Neural progenitor cell (in vitro differentiated cells): ENCODE results near the gene CAPNS1.

Source experiments
- EZH2 ChIP-seq: fragments of 200-600 bp; sonication (generic); IDR thresholded peaks from 2 replicates; pipeline ENCODE4 v1.6.1; 2017; ENCODE audit warnings: antibody characterized with exemption, mild to moderate bottlenecking, moderate library complexity
- TF ChIP-seq, protein P1 (sequence below): fragments of 200-600 bp; sonication (generic); IDR thresholded peaks from 2 replicates; pipeline ENCODE4 v1.5.1; 2017; ENCODE audit warnings: antibody characterized with exemption, mild to moderate bottlenecking

- TF ChIP-seq, protein P1, sequence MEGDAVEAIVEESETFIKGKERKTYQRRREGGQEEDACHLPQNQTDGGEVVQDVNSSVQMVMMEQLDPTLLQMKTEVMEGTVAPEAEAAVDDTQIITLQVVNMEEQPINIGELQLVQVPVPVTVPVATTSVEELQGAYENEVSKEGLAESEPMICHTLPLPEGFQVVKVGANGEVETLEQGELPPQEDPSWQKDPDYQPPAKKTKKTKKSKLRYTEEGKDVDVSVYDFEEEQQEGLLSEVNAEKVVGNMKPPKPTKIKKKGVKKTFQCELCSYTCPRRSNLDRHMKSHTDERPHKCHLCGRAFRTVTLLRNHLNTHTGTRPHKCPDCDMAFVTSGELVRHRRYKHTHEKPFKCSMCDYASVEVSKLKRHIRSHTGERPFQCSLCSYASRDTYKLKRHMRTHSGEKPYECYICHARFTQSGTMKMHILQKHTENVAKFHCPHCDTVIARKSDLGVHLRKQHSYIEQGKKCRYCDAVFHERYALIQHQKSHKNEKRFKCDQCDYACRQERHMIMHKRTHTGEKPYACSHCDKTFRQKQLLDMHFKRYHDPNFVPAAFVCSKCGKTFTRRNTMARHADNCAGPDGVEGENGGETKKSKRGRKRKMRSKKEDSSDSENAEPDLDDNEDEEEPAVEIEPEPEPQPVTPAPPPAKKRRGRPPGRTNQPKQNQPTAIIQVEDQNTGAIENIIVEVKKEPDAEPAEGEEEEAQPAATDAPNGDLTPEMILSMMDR, result no peak
- no peak for TF ChIP-seq EZH2
Measured at GRCh38 chr19:36149673-36150406, 10.0 kb downstream of the CAPNS1 start.
